ENCODE results near the gene RBM43. TPM values are rescaled to one million over a fixed set of nuclear protein-coding genes. Genes with fewer than 3 reads are reported as not detected.

RBM43 gene
- total and polyA plus RNA-seq, 4 donors: 1.6 to 4.9 (median 2.7) TPM

DNA sequence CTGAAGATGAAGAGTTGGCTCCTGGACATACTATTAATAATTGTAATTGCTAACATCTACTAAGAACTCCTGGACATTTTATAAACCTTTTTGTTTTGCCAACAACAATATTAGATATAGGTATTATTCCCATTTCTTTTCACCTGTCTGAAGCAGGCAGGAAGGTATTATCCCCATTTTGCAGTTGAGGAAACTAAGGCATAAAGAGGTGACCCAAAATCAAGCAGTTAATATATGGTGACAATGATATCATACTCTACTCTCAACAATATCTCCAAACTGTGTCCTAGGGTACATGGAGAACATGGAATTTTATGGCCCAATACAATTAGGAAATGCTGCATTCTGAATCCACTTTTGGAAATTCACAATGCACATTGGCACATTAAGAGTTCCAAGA is 29.6 kb upstream of the RBM43 start:
- H3K9ac ChIP-seq (ENCODE audit: low read depth in 1 of 2, low read length in 2 of 2): no peak overlapping the region
- H3K27me3 ChIP-seq (ENCODE audit: control insufficient read depth in 4 of 4, insufficient read depth in 4 of 4, low read length in 3 of 4): no peaks in the 10 kb centered on the region
- no peak overlapping the region for H3K4me3 ChIP-seq (ENCODE audit: low read depth in 1 of 3, low read length in 3 of 3)
- H3K27ac ChIP-seq (ENCODE audit: low read depth in 1 of 2, low read length in 2 of 2): no peak overlapping the region
- H3K9me3 ChIP-seq (ENCODE audit: control insufficient read depth in 4 of 4, low read length in 3 of 4): no peaks in the 10 kb centered on the region
- H3K36me3 ChIP-seq (ENCODE audit: control insufficient read depth in 4 of 4, insufficient read depth in 3 of 4, low read depth in 1 of 4, low read length in 3 of 4): no peaks in the 10 kb centered on the region
- H3K4me1 ChIP-seq (ENCODE audit: control insufficient read depth in 4 of 4, insufficient read depth in 4 of 4, low read length in 3 of 4): peaks cover 0 to 26% (median 17%) of the 10 kb centered on the region in 4 donors
- DNase-seq (ENCODE audit: low spot score): no peak
- TF ChIP-seq, protein P1, sequence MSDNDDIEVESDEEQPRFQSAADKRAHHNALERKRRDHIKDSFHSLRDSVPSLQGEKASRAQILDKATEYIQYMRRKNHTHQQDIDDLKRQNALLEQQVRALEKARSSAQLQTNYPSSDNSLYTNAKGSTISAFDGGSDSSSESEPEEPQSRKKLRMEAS (IDR thresholded peaks at IDR 0.05): no peak
- TF ChIP-seq RAD21 (IDR thresholded peaks at IDR 0.05): no peak
- TF ChIP-seq, protein P2, sequence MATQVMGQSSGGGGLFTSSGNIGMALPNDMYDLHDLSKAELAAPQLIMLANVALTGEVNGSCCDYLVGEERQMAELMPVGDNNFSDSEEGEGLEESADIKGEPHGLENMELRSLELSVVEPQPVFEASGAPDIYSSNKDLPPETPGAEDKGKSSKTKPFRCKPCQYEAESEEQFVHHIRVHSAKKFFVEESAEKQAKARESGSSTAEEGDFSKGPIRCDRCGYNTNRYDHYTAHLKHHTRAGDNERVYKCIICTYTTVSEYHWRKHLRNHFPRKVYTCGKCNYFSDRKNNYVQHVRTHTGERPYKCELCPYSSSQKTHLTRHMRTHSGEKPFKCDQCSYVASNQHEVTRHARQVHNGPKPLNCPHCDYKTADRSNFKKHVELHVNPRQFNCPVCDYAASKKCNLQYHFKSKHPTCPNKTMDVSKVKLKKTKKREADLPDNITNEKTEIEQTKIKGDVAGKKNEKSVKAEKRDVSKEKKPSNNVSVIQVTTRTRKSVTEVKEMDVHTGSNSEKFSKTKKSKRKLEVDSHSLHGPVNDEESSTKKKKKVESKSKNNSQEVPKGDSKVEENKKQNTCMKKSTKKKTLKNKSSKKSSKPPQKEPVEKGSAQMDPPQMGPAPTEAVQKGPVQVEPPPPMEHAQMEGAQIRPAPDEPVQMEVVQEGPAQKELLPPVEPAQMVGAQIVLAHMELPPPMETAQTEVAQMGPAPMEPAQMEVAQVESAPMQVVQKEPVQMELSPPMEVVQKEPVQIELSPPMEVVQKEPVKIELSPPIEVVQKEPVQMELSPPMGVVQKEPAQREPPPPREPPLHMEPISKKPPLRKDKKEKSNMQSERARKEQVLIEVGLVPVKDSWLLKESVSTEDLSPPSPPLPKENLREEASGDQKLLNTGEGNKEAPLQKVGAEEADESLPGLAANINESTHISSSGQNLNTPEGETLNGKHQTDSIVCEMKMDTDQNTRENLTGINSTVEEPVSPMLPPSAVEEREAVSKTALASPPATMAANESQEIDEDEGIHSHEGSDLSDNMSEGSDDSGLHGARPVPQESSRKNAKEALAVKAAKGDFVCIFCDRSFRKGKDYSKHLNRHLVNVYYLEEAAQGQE (IDR thresholded peaks at IDR 0.05): no peak
- TF ChIP-seq HNF4G (IDR thresholded peaks at IDR 0.05): no peak
- no peak for TF ChIP-seq RXRA (IDR thresholded peaks at IDR 0.05)
- TF ChIP-seq TAF1 (conservative IDR thresholded peaks at IDR 0.05): no peak
- no peak for TF ChIP-seq JUND (IDR thresholded peaks at IDR 0.05)
- TF ChIP-seq, protein P3, sequence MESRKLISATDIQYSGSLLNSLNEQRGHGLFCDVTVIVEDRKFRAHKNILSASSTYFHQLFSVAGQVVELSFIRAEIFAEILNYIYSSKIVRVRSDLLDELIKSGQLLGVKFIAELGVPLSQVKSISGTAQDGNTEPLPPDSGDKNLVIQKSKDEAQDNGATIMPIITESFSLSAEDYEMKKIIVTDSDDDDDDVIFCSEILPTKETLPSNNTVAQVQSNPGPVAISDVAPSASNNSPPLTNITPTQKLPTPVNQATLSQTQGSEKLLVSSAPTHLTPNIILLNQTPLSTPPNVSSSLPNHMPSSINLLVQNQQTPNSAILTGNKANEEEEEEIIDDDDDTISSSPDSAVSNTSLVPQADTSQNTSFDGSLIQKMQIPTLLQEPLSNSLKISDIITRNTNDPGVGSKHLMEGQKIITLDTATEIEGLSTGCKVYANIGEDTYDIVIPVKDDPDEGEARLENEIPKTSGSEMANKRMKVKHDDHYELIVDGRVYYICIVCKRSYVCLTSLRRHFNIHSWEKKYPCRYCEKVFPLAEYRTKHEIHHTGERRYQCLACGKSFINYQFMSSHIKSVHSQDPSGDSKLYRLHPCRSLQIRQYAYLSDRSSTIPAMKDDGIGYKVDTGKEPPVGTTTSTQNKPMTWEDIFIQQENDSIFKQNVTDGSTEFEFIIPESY (IDR thresholded peaks at IDR 0.05): no peak
- TF ChIP-seq YY1 (IDR thresholded peaks at IDR 0.05): no peak
- TF ChIP-seq, protein P4, sequence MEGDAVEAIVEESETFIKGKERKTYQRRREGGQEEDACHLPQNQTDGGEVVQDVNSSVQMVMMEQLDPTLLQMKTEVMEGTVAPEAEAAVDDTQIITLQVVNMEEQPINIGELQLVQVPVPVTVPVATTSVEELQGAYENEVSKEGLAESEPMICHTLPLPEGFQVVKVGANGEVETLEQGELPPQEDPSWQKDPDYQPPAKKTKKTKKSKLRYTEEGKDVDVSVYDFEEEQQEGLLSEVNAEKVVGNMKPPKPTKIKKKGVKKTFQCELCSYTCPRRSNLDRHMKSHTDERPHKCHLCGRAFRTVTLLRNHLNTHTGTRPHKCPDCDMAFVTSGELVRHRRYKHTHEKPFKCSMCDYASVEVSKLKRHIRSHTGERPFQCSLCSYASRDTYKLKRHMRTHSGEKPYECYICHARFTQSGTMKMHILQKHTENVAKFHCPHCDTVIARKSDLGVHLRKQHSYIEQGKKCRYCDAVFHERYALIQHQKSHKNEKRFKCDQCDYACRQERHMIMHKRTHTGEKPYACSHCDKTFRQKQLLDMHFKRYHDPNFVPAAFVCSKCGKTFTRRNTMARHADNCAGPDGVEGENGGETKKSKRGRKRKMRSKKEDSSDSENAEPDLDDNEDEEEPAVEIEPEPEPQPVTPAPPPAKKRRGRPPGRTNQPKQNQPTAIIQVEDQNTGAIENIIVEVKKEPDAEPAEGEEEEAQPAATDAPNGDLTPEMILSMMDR (IDR thresholded peaks at IDR 0.05; ENCODE audit: low read depth, low read length, missing input control): no peak
- TF ChIP-seq FOXA2 (IDR thresholded peaks at IDR 0.05): no peak
- TF ChIP-seq EGR1 (IDR thresholded peaks at IDR 0.05; ENCODE audit: low read depth in 2 of 2): no peak
- TF ChIP-seq SP1 (IDR thresholded peaks at IDR 0.05): no peak
- no peak for TF ChIP-seq GABPA (IDR thresholded peaks at IDR 0.05 in 1 of 2, conservative IDR thresholded peaks at IDR 0.05 in 1 of 2)
- no peak for TF ChIP-seq HNF4A (conservative IDR thresholded peaks at IDR 0.05)
- TF ChIP-seq FOXA1 (IDR thresholded peaks at IDR 0.05): no peak
- TF ChIP-seq NR2F2 (IDR thresholded peaks at IDR 0.05): no peak
- TF ChIP-seq, protein P5, sequence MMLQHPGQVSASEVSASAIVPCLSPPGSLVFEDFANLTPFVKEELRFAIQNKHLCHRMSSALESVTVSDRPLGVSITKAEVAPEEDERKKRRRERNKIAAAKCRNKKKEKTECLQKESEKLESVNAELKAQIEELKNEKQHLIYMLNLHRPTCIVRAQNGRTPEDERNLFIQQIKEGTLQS (IDR thresholded peaks at IDR 0.05): no peak

All from liver (tissue), 9 donors.